Ovary (tissue), 9 donors: ENCODE data around the gene MAML2. TPM values are rescaled to one million over a fixed set of nuclear protein-coding genes. Genes with fewer than 3 reads are reported as not detected.

Experiments used
- DNase-seq, 5 donors: peaks; one replicate each; pipeline ENCODE4 v3.0.0-alpha.2; 2019 to 2020
- H3K27ac ChIP-seq, 2 donors: fragments of 200-600 bp; one replicate each; pipeline versions ENCODE4 v1.5.1 to v1.8.0; 2019 to 2022
- H3K27me3 ChIP-seq: fragments of 200-600 bp; one replicate; pipeline ENCODE4 v1.8.0; 2022
- H3K36me3 ChIP-seq: fragments of 200-600 bp; sonication (generic); one replicate; pipeline ENCODE4 v1.5.1; 2019
- H3K4me1 ChIP-seq: one replicate; pipeline ENCODE4 v1.8.1; 2013; ENCODE audit warnings: mild to moderate bottlenecking, moderate library complexity; ENCODE audit not compliant: insufficient read depth
- H3K4me3 ChIP-seq: fragments of 200-600 bp; sonication (generic); one replicate; pipeline ENCODE4 v1.5.1; 2017
- H3K9me3 ChIP-seq, 2 donors: fragments of 200-600 bp in 1 of 2; sonication (generic) in 1 of 2; one replicate each; pipeline versions ENCODE4 v1.5.1 to v1.8.1; 2013 to 2019; ENCODE audit warnings: mild to moderate bottlenecking in 1 of 2, moderate library complexity in 1 of 2
- CTCF ChIP-seq, 3 donors: fragments of 450-650 bp in 2 of 3; fragments of 200-600 bp in 1 of 3; IDR thresholded peaks; one replicate each; pipeline versions ENCODE4 v1.5.1 to v1.8.0; 2016 to 2022; ENCODE audit warnings: antibody characterized with exemption in 3 of 3, mild to moderate bottlenecking in 1 of 3
- EP300 ChIP-seq: sonication (generic); formaldehyde crosslinking; IDR thresholded peaks from one replicate; pipeline ENCODE4 v1.6.1; 2017; ENCODE audit warnings: antibody characterized with exemption
- POLR2A ChIP-seq: fragments of 450-650 bp; IDR thresholded peaks from one replicate; pipeline ENCODE4 v1.6.1; 2017; ENCODE audit warnings: antibody characterized with exemption, mild to moderate bottlenecking, moderate library complexity
- WGBS, 3 donors: extraction: QIAGEN DNeasy Blood & Tissue Kit in 1 of 3; methylation state at CpG; one replicate each; pipeline versions ENCODE4 v1.1.5 to v1.1.7; 2013 to 2017; 5-methylcytosine and 5-hydroxymethylcytosine counted together
- intact Hi-C, 4 donors: fragments of 100-400 bp; cut with DNase I; formaldehyde crosslinking; loops; one replicate each; pipeline versions ENCODE4 v1.11.0 to v1.15.1; 2022 to 2023
- polyA plus RNA-seq, 2 donors: library from polyadenylated mRNA; stranded (reverse); fragments of 200-250 nt in 1 of 2; fragments of 350-450 nt in 1 of 2; fragmentation: Illumina TruSeq in 1 of 2; extraction: RNeasy Lipid Tissue Mini Kit (QIAGEN cat#74804) in 1 of 2; gene quantifications; one replicate each; pipeline ENCODE4 v1.2.3, GENCODE V29; 2013 to 2014
- total RNA-seq, 7 donors: library from RNA; depleted of rRNA in 2 of 7; stranded (reverse); fragments of >200 nt in 2 of 7; fragmentation: NEBNext Ultra II Directional in 3 of 7; extraction: Animal tissue kit (Norgen Biotek cat#: 25700) in 3 of 7; gene quantifications; one replicate each; pipeline versions ENCODE4 v1.1.0 to v1.2.4, GENCODE V29; 2016 to 2023
- donor health status: DM: no; HTN: no; CAD: no; lungs with moderate emphysema.
- donor health status: DM: no; HTN: no; CAD: no.
- donor health status: Bipolar disorder and iron deficiency.
- donor health status: DM: yes; HTN: yes; CAD: no.
- donor health status: DM: no; HTN: no; CAD: no.
- donor health status: DM: yes; HTN: yes; CAD: no.

Gene MAML2
- total and polyA plus RNA-seq, 9 donors: 7.3 to 17.5 (median 14.6) TPM

- Histone ChIP-seq H3K27ac (no peak overlapping the region), H3K4me1 (peaks cover 4% of the 10 kb centered on the region), H3K27me3 (no peaks in the 10 kb centered on the region), H3K4me3 (no peak overlapping the region), H3K36me3 (no peaks in the 10 kb centered on the region), H3K9me3 (no peaks in the 10 kb centered on the region)
- DNase-seq: no peak
- TF ChIP-seq CTCF (IDR thresholded peaks at IDR 0.05) (no peak), EP300 (no peak), POLR2A (no peak)
- WGBS, 3 donors: 77 to 82% (median 79%) methylated on average over 4 of the region's 4 CpGs
- intact Hi-C loops: no loop called here
These were observed 151.2 kb downstream of the MAML2 start for GRCh38 chr11:96191752-96192151.

- no peaks in the 10 kb centered on the region for H3K27me3 ChIP-seq
- DNase-seq: no peak
- H3K4me3 ChIP-seq: no peak overlapping the region
- WGBS, 3 donors: 88 to 100% (median 93%) methylated on average over 1 of the region's 1 CpG
- H3K4me1 ChIP-seq: peaks cover 4% of the 10 kb centered on the region
- H3K9me3 ChIP-seq: no peaks in the 10 kb centered on the region
- no peak overlapping the region for H3K27ac ChIP-seq
- intact Hi-C loops: no loop called here
- no peaks in the 10 kb centered on the region for H3K36me3 ChIP-seq
- TF ChIP-seq EP300: no peak
- no peak for TF ChIP-seq POLR2A
- no peak for TF ChIP-seq CTCF (IDR thresholded peaks at IDR 0.05)
These were observed 153.6 kb downstream of the MAML2 start for GRCh38 chr11:96189351-96189750.

- H3K4me3 ChIP-seq: no peak overlapping the region
- peak overlapping the region in 1 of 2 donors; percentile 17 for H3K27ac ChIP-seq
- intact Hi-C loops: no loop called here
- peaks cover 4% of the 10 kb centered on the region for H3K4me1 ChIP-seq
- no peaks in the 10 kb centered on the region for H3K27me3 ChIP-seq
- 2 to 11% (median 10%) methylated on average over 2 of the region's 2 CpGs for WGBS, 3 donors
- no peaks in the 10 kb centered on the region for H3K9me3 ChIP-seq
- DNase-seq: no peak
- H3K36me3 ChIP-seq: no peaks in the 10 kb centered on the region
- TF ChIP-seq EP300: no peak
These were observed 154.6 kb downstream of the MAML2 start for GRCh38 chr11:96188243-96189006.

GRCh38 chr11:96187822-96188221, 155.2 kb downstream of the MAML2 start:
- no peaks in the 10 kb centered on the region for H3K36me3 ChIP-seq
- 27 to 44% (median 39%) methylated on average over 3 of the region's 3 CpGs for WGBS, 3 donors
- H3K4me3 ChIP-seq: no peak overlapping the region
- peak overlapping the region in 1 of 2 donors; percentile 17 for H3K27ac ChIP-seq
- H3K4me1 ChIP-seq: peaks cover 4% of the 10 kb centered on the region
- no peaks in the 10 kb centered on the region for H3K9me3 ChIP-seq
- H3K27me3 ChIP-seq: no peaks in the 10 kb centered on the region
- intact Hi-C loops: no loop called here
- DNase-seq: peak; percentile 28 to 44 (median 30)
- TF ChIP-seq CTCF (IDR thresholded peaks at IDR 0.05): no peak
- TF ChIP-seq POLR2A: no peak
- TF ChIP-seq EP300: no peak

- no peaks in the 10 kb centered on the region for H3K36me3 ChIP-seq
- no peak overlapping the region for H3K4me3 ChIP-seq
- H3K27ac ChIP-seq: no peak overlapping the region
- no peaks in the 10 kb centered on the region for H3K27me3 ChIP-seq
- WGBS, 3 donors: 89 to 100% (median 94%) methylated on average over 1 of the region's 1 CpG
- TF ChIP-seq EP300 (no peak), CTCF (IDR thresholded peaks at IDR 0.05) (no peak), POLR2A (no peak)
- no peaks in the 10 kb centered on the region for H3K9me3 ChIP-seq
- peaks cover 4% of the 10 kb centered on the region for H3K4me1 ChIP-seq
- intact Hi-C loops: no loop called here
- DNase-seq: no peak
These were observed 156.2 kb downstream of the MAML2 start for GRCh38 chr11:96186806-96187205.
